ENCODE measurements around the gene PERM1.
"Not testable (repeated sequence)": the region's sequence is repeated elsewhere in the genome, so short reads cannot be mapped to it uniquely, and the experiment has no call there.

The PERM1 gene

DNA sequence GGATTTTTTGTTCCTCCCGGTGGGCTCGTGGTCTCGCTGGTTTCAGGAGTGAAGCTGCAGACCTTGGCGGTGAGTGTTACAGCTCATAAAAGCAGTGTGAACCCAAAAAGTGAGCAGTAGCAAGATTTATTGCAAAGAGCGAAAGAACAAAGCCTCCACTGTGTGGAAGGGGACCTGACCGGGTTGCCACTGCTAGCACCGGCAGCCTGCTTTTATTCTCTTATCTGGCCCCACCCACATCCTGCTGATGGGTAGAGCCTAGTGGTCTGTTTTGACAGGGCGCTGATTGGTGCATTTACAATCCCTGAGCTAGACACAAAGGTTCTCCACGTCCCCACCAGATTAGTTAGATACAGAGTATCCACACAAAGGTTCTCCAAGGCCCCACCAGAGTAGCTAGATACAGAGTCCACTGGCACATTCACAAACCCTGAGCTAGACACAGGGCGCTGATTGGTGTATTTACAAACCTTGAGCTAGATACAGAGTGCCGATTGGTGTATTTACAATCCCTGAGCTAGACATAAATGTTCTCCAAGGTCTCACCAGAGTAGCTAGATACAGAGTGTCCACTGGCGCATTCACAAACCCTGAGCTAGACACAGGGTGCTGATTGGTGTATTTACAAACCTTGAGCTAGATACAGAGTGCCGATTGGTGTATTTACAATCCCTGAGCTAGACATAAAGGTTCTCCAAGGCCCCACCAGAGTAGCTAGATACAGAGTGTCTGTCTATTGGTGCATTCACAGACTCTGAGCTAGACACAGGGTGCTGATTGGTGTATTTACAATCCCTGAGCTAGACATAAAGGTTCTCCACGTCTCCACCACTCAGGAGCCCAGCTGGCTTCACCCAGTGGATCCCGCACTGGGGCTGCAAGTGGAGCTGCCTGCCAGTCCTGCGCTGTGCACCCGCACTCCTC lies 35.8 kb upstream of the PERM1 start:
- not testable (repeated sequence) for FAIRE-seq; DNase-seq (ENCODE audit: low spot score)

DNA sequence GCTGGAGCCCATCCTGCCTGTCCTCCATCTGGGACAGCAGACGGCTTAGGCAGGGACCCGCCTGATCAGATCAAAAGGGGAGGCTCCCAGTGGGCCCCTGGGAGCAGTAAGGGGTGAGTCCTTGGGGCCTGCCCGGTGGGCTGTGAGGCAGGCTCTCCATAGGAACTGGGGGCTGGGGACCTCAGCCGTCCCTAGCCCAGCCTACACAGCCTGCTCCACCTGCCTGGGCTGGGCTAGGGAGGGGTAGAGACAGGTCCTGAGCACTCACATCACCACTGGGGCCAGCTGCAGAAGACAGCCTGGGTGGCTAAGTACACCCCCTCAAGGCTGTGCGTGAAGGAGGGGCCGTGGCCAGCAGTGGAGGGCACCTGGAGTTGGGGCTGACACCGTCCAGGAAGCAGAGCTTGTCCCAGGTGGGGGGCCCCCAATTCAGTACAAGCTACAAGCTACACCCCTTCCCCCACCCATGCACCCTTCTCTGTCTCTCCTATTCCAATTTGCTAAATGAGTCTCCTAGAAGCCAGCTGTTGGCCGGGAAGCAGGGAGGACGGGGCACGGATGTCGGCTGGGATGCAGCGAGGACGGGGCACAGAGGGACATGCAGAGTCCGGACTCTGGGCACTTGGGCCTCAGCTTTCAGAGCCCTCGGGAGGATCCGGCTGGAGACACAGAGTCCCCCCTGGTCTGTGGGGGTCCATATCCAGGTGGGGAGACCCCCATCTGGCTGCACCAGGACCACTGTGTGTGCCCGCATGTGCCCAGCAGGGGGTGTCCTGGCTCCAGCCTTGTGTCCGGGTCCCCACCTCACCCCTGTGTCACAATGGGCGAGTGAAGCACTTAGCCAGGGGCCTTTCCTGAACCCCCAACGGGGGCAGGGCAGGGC lies 33.1 kb upstream of the PERM1 start:
- FAIRE-seq (no peak), DNase-seq (ENCODE audit: low spot score) (no peak)

DNA sequence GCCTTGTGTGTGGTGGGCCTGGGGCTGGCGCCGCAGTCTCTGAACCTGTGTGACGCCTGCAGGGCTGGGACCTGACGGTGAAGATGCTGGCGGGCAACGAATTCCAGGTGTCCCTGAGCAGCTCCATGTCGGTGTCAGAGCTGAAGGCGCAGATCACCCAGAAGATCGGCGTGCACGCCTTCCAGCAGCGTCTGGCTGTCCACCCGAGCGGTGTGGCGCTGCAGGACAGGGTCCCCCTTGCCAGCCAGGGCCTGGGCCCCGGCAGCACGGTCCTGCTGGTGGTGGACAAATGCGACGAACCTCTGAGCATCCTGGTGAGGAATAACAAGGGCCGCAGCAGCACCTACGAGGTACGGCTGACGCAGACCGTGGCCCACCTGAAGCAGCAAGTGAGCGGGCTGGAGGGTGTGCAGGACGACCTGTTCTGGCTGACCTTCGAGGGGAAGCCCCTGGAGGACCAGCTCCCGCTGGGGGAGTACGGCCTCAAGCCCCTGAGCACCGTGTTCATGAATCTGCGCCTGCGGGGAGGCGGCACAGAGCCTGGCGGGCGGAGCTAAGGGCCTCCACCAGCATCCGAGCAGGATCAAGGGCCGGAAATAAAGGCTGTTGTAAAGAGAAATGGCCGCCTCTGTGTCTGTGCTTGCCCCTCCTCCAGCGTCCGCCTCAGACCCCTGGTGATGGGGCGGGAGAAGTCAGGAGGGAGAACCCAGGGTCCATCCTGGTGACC lies 32.2 kb upstream of the PERM1 start:
- no peak for FAIRE-seq
- DNase-seq (ENCODE audit: low spot score), result no peak

DNA sequence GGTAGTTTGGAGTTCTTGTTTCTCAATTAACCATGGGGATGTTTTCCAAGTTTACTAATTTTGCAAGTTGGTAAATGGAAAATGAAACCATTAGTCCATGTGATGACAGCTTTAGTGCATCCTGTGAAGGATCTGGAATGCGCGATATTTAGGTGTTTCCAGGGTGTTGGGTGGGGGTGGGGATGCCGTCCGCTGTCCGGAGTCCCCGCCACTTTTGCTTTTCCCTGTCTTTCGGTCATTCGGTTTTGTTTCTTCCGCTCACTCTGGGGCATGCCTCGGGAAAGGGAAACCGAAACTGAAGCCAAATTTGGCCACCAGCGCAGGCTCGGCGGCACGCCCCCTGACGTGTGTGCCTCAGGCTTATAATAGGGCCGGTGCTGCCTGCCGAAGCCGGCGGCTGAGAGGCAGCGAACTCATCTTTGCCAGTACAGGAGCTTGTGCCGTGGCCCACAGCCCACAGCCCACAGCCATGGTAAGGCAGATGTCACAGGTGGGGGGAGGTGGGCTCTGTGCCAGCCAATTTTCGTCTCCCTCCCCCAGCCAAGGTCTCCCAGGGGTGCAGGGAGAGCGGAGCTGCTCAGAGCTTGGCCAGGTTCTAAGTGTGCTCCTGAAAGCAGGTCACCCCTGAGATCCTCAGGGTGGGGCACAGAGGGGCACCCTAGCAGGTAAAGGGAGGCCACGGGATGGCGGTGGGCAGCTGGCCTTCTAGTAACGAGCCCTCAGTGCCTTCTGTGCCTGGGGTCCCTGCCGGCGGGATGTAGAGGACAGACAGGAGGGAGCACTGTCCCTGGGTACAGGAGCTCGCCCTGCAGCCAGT lies 31.4 kb upstream of the PERM1 start, which contains the start of gene ISG15:
Gene ISG15, plus strand, starts transcription at position 393 of the 817 bp plus-strand sequence. Its CDS starts 77 bp downstream, at position 470.
- peak; percentile 73 for DNase-seq (ENCODE audit: low spot score)

DNA sequence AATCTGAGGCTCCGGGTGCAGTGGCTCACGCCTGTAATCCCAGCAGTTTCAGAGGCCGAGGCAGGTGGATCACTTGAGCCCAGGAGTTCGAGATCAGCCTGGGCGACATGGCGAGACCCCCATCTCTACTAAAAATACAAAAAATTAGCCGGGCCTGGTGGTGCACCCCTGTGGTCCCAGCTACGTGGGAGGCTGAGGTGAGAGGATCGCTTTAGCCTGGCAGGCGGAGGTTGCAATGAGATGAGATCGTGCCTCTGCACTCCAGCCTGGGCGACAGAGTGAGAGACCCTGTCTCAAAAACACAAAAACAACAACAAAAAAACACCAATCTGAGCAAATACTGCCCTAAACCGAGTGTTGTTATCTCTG lies 30.8 kb upstream of the PERM1 start:
- FAIRE-seq, result not testable (repeated sequence)

More for the DNA sequence above, 31.4 kb upstream of the PERM1 start, which contains the start of gene ISG15:
- no peak for FAIRE-seq

DNA sequence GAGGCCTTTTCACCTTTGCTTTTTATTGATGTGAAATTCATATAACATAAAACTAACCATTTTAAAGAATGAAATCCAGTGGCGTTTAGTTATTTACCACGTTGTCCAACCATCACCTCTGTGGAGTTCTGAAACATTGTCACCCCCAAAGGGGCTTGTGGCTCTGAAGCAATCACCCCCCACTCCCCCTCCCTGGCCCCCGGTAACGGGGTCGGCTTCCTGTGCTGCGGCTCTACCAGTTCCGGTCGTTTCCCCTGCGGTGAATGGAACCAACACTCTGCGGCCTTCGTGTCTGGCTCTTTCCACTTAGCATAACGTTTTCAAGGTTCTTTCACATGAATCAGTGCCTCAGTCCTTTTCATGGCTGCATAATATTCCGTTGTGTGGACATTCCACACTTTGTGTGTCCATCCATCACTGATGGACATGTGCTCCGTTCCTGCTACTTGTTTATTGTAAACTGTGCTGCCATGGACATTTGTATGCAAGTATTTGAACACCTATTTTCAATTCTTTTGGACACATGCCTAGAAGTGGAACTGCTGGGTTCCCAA lies 29.6 kb upstream of the PERM1 start:
- FAIRE-seq (no peak), DNase-seq (ENCODE audit: low spot score) (no peak)

More for the DNA sequence above, 30.8 kb upstream of the PERM1 start:
- DNase-seq (ENCODE audit: low spot score), result not testable (repeated sequence)

DNA sequence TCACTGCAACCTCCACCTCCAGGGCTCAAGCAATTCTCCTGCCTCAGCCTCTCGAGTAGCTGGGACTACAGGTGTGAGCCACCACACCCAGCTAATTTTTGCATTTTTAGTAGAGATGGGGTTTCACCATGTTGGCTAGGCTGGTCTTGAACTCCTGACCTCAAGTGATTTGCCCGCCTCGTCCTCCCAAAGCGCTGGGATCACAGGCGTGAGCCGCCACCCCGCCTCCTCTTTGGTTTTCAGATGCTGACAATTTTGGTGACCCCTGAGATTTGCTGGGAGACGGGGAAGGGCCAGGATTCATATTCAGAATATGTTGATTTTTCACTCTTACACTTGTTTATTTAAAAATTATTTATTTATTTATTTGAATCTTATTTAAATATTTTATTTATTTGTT lies 28.2 kb upstream of the PERM1 start:
- FAIRE-seq; DNase-seq (ENCODE audit: low spot score): not testable (repeated sequence)

DNA sequence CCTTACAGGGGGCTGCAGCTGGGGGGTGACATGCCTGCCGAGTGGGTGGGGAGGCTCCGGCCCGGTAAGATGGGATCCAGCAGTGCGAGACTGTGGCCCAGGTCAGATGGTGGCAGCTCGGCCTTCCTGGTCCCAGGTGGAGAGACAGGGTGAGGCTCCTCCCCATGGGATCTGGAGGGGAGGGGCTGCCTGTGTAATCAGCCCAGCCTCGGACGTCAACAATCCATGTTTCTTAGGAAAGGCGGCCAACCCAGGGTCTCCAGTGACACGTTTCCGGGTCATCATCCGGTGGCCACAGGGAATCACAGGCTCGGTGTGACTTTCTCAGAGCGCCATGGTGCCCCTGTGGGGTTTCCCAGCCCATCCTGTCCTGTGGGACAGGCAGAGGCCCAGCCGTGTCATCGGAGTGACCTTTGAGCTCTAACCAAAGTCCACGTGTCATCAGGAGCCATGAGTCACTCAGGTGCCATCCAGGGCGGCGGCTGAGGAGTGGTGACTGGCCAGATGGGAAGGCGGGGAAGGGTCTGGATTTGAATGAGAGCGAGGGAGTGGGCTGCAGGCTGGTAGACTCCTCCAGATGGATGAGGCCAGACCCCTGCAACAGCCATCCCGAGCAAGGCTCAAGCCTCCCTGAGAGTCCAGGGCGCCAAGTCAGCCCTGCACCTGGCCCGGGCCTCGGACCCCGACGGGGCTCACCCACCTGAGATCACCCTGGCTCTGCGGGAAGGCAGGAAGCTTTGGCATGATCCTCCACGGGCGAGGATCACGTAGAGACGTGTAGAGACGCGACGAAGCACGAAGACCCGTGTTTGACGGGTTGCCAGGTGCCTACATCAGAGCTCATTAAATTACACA lies 24.6 kb upstream of the PERM1 start:
- no peak for DNase-seq (ENCODE audit: low spot score)
- no peak for FAIRE-seq

DNA sequence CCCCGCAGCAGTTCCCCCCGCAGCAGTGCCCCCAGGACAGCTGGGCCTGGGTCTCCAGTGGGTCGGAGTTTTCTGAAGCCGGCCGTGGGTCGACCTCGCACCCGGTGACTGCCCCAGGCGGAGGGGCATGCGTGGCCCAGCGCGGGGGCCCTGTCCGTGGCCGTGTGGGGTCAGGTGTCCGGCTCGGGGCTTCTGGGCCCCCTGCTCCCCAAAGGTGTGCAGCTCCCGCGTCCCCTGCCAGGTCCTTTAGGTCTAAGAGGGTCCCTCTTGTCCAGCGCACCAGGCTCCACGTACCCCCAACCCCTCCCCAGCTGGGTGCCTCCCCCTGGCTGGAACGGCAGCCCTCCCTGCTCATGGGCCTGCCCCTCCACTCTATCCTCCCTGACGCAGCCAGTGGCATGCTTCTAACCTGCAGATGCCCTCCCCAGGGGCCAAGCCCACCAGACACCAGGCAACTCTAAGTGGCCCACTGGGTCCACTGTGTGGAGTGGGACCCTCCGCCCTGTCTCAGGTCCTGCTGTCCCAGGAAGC lies 23.9 kb upstream of the PERM1 start:
- FAIRE-seq (no peak), DNase-seq (ENCODE audit: low spot score) (no peak)

DNA sequence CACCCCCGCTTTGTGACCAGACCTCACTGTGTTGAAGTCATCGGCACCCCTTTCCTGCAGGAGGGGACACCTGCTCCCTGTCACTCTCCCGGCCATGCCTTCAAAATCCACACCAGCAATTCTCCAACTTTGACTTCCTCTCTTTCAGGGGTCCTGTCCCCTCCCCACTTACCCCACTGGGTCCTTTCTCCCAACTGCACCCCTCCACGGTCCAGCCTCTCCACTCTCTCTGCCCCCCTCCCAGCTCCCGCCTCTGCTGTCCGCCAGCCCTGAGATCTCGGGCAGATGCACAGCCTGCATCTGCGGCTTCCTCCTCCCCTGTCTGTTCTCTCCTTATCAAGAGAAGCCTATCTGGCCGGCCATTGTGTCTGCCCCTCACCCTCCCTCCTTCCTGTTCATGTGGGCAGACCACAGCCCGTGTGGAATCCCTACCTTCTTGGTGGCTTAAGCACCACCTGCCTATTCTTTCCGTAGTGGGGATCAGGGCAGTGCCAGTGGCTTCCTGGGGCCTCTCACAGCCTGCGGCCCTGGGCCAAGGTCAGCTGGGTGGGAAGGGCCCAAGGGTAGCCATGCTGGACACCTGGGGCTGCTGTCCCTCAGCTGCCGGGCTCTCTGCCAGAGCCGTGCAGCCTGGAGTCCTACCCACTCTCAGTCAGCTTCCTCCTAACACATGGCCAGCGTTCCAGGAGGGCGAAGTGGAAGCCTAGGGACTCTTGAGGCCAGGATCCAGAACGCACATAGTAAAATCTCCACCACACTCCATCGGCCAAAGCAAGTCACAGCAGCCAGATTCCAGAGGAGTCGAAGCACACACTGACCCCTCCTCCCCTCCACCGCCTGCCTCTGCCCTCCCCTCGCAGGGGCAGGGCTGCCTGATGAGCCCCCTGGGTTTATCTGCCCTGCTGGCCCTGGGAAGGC lies 23.1 kb upstream of the PERM1 start:
- no peak for FAIRE-seq

DNA sequence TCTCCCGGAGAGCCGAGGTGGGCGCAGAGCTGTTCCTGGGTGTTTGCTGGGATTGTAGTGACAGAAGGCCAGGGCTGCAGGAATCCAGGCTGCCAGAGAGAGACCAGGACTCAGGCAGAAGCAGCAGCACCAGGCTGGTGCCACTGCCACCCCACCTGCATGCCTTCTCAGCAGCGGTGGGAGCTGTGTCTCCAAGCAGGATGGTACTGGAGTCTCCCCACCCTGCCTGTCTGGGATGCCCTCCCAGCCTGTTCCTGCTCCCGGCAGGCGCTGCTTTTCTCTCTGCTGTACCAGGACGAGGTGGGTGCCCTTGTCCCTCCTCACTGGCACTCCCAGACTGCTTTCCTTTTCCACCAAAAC lies 22.5 kb upstream of the PERM1 start:
- DNase-seq (ENCODE audit: low spot score) (no peak), FAIRE-seq (no peak)

More for the DNA sequence above, 23.1 kb upstream of the PERM1 start:
- no peak for DNase-seq (ENCODE audit: low spot score)

DNA sequence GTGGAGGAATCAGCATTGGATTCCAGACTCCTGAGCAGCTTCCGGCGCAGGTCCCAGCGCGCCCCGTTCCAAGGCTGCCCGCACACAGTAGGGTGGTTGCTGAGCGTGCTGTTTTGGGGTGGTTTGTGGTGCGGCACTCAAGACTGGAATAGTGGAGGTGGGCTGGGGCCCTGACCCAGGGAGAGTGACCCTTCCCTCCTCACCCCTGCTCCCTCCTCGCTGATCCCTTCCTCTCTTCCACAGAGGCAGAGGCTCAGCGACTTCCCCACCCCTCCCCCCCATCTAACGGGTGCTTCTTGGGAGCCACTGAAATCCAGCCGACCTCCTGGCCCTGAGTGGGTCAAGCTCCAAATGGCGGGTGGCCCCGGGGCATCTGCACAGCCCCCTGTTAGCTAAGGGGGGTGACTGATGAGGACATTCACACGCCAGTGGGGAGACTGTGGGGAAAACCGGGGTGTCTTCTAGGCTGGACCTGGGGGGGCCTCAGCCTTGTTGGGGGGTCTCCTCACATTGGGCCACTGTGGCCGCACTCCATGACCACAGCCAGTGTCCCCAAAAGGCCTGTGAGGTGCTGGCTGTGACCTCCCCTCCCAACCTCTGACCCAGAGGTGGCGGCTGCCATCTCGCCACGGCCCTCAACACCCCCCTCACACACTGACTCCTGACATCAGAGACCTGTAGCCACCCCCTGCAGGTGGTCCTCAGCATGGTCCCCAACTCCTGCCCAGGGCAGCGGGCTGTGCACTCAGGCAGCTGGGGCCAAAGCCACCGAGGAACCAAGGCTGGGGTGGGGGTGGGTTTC lies 21.9 kb upstream of the PERM1 start:
- FAIRE-seq (no peak), DNase-seq (ENCODE audit: low spot score) (no peak)

DNA sequence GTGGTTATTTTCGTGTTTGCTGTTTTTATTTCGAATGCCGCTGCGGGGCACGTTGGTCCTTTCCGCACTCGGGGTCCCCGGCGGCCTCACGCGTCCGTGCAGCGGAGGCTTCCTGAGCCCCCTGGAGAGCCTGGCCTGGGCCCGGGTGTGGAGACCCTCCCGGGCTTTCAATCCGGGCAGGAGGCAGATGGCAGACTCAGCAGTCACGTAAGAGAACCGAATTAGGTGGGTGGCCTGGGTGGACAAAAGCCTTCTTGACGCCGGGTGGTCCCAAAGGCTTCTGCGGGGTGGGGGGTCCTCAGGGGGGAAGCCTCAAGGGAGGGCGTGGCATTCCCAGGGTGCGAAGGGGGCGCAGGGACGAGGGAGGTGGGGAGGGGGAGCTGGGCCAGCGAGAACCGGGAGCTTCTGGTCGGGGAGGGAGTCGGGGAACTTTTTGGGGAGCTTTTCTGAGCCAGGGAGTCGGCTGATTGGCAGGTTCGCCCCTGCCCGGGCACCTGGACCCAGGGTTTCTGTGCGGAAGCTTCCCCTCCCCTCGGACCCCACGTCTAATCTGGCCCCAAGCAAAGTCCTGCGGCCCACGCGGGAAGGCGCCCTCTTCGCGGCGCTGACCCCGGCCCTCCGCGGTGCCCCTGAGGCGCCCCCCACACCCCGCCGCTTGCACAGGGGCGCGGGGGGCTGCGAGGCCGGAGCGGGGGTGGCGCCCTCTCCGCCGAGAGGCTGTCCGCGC lies 19.3 kb upstream of the PERM1 start:
- FAIRE-seq (no peak), DNase-seq (ENCODE audit: low spot score) (no peak)

DNA sequence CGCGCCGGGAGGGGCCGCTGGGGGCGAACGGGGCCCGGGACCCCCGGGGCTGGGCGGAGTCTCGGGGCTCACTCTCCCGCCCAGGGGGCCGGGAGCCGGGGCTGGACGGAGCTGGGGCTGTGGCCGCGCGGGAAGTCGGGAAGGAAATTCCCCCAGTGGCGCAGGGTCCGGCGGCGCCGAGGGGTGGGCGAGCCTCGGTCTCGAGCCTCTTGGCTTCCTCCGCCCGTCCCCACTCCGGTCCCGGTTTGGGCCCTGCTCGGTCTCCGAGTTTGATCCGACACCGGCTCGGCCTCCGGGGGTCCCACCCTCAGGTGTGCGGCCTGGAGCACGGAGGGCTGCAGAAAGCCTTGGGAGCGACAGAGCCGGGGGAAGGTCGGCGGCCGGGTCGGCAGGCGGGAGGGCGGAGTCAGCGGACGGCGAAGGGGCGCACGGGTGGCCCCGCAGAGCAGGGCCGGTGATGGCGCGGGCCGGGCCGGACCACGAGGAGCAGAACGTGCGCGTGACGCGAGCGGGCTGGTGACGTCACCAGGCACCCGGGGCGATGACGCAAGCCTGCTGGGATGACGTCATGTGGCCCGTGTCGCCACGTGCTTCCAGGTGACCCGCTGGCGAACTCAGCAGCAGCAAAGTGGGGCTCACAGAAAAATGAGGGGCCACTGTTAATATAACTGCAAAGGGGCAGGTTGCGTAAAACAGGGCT lies 18.6 kb upstream of the PERM1 start:
- DNase-seq (ENCODE audit: low spot score) (no peak), FAIRE-seq (no peak)

DNA sequence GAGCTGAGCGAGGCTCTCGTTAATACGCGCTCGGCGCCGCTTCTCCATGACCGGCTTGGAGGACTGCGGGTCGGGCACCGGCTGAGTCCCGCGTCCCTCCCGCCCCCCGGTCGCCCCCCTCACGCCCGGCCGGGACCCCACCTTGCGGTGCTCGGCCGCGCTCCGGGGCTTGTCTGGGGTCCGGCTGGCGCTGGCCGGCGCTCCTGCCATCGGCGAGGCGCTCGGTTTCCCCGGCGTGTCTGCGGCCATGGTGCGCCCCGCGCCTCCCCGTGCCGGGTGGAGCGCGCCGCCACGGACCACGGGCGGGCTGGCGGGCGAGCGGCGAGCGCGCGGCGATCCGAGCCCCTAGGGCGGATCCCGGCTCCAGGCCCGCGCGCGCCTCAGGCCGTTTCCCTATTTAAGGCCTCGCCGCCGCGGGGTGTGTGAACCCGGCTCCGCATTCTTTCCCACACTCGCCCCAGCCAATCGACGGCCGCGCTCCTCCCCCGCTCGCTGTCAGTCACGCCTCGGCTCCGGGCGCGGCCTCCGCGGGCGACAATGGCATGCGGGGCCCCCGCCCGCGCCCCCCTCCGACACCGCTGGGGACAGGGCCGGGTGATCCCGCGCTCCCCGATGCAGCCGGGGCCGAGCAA lies 17.9 kb upstream of the PERM1 start, which contains the start of gene HES4:
Gene HES4, minus strand, starts transcription at position 373 of the 632 bp plus-strand sequence. Its CDS starts 124 bp downstream, at position 249.
- DNase-seq (ENCODE audit: low spot score), result no peak
- no peak for FAIRE-seq

Data from urothelium cell line (cell line).